ELF-1 (cell line): Measurements from ENCODE around the gene TRIM29.

Experiments
- DNase-seq: peaks from one replicate; pipeline ENCODE4 v3.0.0-alpha.2; 2016; ENCODE audit warnings: low read depth, low spot score

TRIM29 gene

DNA sequence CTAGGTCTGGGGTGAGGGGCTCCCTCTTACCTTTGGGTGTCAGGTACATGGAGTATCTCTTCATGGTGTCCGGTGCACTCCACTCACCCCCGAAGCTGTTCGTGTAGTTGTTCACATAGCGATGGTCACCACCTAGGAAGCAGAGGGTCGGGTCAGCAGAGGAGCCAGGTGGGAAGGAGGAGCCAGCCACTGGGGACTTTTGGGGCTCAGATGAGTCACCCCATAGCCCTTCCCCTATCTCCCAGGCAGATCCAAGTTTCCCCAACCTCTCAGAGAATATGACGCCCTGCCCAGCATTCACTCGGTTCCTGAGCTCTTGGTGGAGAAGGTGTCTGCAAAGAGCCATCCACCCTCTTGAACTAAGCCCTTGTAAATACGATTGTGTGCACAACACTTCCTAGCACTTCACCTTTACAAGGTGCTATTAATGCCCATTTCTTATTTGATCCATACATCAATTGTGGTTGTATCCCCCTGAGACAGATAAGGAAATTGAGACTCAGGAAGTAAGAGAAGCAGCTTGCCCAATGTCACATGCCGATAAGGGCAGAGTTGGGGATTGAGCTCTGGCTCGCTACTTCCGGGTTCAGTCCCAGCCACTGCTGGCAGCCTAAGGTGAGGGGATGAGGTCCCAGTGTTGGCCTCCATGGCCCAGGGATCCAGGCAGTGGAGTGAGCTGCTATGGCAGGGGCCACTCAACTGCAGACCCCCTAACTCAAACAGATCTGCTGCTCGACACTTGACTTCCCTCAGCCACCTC is 14.8 kb downstream of the TRIM29 start:
- DNase-seq, result no peak

DNA sequence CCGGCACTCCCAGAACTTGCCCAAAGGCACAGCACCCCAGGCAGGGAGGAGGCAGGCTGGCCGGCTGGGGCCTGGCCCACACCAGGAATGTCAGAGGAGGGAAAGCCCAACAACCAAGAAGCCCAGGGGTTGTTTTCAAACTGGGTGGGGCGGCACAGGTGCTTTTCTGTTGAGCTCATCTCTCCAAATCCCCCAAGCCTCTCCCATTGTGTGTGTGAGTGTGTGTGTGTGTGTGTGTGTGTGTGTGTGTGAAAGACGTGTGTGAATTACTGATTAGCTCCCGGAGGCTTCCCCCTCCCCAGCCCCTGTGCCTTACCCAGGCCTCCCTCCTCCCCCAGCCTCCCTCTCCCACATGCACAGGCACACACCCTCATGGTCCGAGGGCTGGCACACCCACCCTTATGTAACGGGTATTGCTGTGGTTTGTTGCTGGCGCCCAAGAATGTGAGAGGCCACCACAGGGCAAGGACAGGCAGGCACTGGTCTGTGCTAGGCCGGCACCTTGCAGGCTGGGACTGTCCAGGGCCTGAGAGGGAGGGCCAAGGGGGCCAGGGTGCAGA is 15.9 kb downstream of the TRIM29 start:
- peak; percentile 93 for DNase-seq

DNA sequence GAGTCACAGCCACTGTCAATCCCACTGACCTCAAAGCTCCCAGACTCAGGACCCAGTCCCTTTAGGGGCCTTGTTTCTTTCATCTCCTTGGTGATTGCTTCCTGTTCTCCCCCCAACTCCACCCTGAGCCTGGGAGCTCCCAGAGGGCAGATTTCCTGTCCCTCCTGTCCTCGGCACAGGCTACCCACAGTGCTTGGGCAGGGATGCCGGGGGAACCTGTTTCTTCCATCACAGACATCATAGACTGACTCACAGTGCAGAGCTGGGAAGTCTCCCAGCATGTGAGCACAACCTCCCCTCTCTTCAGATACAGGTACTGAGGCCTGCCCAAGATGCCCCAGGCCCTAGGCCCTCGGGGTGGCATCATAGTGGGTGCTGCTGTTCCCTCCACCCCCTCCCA is 16.6 kb downstream of the TRIM29 start:
- peak; percentile 81 for DNase-seq

DNA sequence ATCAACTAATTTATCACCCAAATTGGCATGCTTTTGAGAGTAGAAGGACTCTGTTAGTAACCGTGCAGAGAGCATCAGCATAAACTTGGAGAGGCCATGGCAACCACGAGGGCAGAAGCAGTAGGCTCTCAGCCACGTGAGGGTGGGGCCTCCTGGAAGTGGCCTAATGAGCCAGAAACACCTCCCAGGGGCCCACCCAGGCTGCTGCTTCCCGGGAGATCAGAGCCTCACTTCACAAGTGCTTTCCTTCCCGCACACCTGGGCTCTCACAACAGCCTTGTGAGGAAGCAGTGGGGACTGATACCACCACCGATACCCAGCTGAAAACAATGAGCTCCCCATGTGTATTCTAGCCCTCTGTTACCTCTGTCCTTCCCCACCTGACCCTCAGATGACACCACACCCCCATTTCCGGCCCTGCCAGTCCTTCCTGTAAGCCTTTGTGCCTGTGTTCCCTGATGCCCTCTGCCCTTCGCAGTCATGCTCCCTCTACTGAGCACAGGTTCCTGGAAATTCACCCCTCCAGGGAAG is 17.0 kb downstream of the TRIM29 start:
- DNase-seq, result no peak

DNA sequence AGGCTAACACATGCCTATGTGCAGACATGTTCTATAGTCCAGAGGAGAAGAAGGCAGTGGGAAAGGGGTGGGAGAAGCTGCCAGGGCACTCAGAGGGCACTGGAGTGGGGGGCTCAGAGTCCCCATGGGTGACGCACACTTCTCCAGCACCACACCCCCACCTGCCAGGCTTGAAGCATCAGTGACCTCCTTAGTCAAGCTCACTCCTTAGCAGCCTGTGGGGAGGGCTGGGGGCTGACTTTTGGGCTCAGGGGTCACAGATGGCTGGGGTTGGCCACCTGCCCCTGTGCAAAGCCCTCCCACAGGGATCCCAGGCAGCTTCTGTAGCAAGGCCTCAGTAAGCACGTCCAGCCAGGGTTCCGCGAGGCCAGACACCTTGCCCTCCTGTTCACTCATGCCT is 18.8 kb downstream of the TRIM29 start:
- no peak for DNase-seq

DNA sequence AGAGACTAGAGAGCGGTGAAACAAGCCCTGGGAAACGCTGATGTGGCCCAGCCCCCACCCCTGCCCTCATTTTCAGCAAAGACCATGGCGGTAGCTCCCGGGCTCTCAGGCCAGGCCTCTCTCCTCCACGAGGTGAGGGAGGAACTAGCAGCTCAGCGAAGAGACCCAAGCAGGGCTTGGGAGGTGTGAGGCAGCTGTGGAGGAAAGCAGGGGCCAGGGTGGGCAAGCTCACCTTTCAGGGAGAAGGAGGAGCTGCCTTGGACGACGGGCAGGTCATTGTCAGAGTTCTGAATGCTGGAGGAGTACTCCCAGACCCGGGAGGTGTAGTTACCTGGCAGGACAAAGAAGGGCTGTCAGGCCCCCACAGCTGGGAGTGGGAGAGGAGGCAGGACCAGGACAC is 19.9 kb downstream of the TRIM29 start:
- DNase-seq, result no peak

DNA sequence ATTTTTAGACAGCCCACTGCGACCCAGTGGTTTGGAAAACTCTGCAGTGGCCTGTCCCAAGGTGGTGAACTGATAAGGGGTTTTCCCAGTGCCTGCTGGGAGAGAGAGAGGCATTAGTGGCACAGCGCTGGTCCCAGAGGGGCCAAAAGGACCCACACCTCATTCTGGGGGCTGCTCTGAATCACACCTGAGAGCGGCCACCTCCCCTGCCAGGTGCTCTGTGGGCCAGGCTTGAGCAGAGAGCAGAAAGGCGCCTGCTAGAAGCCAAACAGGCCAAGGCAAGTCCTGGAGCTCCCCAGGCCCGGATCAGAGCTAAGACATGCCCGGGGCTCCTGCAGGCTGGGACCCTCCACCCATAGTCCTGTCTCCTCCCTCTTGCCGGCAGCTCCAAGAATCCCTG is 20.9 kb downstream of the TRIM29 start:
- DNase-seq, result no peak

DNA sequence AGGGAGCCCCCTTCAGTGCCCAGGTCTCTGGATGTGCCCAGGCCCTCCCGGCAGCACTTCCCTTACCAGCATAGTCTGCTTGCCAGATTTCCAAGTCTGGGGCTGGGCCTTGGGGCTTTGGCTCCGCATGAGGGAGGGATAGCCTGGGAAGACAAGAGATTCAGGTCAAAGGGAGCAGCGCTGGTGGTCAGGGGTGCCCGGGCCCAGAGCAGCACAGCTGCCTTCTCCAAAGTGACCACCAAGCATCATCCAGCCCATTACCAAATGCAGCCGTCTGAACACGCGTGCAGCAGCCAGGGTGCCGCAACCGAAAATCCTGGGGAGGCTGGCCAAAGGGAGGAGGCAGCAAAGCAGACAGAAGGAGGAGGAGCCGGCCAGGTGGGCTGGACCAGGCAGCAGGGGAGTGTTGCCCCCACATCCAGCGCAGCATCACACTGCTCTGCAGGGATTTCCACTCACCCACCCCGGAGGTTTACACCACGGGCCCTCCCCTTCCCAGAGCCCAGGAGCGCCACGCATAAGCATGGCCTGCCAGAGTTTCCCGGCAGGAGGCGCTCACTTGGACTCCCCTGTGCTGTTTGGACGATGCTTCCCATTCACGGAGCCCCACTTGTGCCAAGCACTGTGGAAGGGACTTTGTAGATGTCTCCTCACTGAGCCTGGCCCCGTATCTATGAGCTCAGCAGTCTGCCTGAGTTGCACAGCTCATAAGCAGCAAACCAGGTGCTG is 22.5 kb downstream of the TRIM29 start:
- no peak for DNase-seq

DNA sequence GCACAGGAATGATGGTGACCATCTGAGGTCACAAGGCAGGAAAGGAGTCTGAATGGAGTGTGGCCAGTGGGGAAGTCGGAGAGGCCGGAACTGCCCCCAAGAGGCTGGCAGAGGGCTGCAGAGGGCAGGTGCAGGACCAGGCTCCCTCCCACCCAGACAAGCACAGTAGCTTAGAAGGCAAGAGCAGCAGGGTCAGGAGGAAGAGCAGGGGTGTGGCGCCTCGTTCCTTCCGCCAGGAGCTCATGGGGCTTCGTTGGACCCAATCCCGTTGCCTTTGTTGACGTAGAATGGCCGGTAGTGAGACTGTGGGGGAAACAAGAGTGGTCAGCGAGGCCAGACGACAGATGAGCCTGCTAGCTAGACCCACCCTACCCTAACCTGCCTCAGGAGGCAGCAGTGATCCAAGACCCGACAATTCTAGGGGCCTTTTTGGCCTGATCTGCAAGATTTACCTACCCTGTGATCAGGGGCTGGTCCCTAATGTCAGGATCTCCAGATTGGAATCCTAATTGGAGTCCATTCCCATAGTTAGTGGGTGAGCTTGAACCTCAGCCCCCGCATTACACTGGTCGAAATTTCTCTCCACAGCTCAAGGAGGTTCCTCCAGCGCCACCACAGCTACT is 25.6 kb downstream of the TRIM29 start:
- no peak for DNase-seq

DNA sequence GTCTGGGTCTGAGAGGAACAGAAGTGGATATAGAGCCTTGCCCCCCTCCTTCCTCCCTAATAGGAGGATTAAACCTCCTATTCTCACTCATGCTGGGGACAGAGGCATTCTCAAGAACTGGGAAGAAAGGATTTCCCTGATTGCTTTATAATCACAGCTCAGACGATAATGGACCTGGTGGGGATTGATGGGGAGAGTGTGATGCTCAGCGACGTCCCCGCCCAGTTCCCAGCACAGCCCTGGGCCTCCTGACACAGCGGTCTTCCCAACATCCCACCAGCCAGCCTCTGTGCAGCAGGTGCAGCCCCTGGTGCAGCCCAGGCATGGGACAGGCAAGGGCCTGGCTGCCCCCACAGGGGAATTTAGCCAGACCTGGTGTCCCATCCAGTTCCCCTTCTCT is 28.4 kb downstream of the TRIM29 start:
- no peak for DNase-seq

DNA sequence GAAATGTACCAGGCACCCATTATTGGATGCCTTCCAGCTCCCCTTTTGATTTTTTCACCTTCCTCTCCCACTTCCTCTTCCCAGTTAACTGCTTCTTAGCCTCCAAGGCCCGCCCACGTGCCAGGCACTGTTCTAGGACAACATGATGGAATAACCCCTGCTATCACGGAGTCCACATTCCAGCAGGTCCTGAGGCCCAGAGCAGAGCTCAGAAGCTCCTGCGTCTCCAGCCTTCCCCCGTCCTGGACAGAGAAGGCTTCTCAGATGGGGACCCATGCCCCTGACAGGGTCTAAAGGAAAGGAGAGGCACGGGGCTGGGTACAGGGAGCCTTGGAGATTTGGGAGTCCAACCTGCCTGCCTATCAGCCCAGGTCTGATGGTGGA is 29.1 kb downstream of the TRIM29 start:
- DNase-seq, result no peak

DNA sequence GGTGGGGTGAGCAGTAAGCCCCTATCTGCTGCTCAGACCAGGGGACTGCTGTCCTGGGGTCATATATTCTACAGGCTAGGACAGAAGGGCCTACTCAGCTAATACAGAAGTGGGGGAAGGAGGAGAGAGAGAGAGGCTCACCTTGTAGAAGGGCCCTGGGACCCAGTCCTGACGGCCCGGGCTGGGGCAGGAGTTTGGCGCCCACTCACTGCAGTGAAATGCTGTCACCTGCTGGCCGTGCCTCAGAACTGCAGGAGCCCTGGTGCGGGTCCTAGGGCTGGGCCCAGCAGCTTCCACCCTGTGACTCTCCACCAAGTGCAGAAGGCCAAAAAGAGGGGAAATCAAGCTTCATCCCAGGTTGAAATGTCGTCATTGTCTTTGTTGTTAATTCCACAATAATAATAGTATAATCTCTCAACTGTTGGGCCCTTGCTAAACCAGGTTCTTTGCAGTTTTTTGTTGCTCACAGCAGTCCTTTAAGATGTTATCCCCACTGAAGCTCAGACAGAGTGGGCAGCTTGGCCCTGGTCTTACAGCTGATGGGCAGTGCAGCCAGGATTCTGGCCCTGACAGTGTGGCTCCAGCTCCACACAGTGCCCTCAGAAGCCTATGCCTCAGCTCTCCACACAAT is 29.6 kb downstream of the TRIM29 start:
- peak; percentile 88 for DNase-seq

DNA sequence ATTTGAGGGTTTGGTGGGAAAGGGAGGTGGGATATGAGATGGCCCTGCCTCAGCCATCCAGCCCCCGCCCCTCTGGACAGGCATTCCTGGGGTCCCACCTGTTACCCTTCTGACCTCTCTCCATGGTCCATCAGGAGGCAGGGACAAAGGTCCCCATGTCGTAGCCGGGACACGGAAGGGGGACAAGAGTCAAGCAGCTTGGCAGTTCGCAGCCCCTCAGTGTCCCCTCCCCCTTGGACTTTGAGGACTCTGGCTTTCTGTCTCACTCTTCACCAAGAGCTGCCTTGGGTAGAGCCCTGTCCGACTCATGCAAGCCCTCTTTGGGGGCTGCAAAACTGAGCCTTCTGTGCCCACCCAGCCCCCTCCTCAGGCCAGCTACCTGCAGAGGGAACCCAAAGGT is 30.2 kb downstream of the TRIM29 start:
- DNase-seq, result no peak

DNA sequence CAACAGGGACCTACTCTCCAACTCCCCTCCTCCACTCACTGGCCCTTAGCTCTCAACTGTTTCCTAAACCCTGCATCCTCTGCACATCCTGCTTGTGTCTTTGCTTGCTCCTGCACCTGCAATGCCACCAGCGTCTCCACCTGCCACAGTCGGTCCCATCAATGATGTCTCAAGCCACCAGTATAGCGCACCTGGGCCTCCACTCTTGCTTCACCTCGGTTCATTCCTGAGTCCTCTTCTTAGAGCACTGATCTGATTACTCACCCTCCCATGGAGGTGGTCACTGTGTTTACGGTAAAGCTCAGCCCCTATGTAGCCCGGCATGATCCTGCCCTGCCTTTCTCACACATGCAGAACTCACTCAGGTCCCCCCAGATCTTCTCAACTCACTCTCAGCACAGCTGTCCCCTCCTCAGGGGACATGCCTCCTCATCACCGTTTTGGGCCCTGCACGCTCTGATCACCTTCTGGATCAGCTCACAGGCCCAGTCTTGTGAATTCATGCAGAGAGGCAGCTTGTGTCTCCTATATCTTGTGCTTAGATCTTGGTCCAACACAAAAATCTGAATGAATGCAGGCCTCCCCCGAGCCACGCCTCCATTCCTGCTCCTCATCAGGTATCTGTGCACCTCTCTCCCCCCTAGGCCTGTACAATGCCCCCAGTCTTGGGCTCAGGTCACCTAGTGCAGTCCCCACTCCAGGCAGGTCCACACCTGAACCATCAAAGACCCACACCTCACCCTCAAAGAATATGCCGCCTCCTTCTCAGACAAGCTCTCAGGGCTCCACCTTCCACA is 31.4 kb downstream of the TRIM29 start:
- no peak for DNase-seq

DNA sequence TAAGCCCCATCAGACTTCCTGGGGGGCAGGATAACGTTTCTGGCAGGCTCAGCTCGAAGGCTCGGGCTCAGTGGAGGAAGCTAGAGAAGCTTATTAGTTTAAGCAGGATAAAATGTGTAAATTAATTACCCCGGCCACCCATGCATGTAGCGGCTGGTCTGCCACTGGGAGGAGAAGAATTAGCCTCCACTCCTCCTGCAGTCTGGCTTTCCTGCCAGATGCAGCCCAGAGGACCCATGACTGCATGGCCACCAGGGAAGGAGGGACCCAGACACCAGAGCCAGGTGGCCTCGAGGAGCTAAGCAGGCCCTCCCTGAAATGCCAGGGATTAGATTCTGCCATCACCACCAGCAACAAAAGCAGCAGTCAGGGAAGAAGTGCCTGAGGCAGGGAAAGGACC is 32.3 kb downstream of the TRIM29 start:
- DNase-seq, result no peak

DNA sequence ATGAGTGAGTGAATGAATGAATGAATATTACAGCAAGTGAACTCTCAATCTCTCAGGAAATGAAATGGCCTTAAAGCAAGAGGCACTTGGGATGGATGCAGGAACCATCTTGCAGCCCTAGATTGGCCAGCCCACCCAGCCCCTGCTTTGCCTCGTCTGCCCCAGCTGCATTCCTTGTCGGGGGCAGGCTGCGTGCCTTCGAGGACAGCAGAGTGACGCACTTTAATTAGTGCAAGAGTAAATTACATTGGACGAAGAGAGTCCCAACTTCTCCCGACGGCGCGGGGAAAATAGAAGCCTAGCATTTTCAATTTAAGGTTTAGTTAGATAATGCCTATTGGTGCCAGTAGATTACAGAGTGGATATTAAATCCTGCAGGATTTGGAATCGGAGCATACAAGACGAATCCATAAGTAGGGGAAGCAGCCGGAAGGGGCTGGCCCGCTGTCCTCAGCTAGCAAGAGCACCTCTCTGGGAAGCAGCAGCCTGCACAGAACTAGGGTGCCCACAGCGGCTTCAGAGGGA is 33.8 kb downstream of the TRIM29 start:
- DNase-seq, result no peak

DNA sequence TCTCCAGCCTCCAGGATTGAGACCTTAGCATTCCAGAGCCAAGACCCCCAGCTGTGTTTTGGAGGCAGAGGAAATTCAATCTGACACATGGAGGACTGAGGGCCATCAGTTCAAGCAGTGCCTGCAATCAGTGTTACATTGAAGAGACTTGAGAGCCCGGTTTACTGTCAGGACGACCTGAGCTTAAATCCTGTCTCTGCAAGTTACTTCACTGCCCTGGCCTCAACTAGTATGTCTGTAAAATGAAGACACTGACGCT is 35.1 kb downstream of the TRIM29 start:
- DNase-seq, result no peak

DNA sequence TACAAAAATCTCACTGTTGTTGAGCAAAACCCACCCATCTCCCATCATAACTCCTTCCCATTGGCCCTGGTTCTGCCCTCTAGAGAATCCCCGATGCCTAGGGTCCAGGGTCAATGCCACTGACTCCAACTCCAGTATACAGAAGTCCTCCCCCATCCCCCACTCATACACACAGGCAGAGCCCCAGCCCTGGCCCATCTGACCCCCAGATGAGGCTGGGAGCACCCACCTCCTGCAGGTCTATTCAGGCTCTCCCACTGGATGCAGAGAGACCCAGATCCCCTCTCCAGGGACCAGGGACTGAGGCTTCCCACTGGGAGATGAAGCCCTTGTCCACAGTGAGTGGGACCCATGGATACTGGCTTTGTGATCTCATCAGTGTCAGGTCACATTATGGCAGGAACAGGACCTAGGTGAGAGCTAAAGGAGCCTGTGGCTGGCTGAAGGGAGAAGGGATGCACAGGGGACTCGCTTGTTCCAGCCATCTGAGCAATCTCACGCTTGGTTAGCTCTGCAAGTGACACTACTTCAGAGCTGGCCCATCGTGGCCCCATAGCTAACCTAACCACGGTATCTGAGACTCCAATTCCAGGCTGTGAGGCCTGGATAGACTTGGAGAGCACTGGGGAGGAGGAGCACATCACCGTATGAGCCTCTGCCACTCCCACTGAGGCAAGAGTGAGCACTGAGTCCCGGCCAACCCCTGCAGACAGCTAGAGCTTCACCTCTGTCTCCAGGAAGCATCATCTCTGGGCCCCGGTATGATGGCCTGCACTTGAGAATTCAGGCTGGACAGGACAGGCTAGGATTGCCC is 35.7 kb downstream of the TRIM29 start:
- DNase-seq, result no peak

DNA sequence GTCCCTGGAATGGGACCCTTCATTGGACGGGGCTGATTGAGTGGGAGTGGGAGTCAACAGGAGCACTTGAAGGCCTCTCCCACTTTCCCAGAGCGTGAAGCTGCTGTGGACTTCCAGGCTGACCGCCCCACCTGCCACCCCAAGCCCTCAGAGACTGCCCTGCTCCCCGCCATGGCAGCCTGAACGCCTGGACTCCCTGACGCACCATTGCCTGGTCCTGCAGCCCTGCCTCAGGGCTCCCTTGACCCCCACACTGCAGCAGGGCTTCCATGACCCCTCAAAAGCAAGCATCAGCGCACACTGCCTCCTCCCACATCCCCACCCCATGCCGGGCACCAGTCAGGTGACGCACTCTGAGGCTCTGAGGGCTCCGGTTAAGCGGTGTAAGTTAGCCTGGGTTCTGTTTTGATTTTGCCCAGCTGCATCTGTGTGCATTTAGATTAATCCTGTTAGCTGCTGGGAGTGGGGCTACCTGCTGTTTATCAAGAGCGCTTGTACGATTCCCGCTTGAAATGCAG is 39.4 kb downstream of the TRIM29 start:
- no peak for DNase-seq
